Mammary epithelial cell (primary cell): Measurements from ENCODE around the gene NDUFA8.

ENCODE experiments used
- EZH2 ChIP-seq: IDR thresholded peaks from 2 replicates; pipeline ENCODE4 v1.6.1; 2012; ENCODE audit warnings: low read length, inconsistent platforms, borderline replicate concordance
- TF ChIP-seq, protein P1 (sequence below), 2 donors: IDR thresholded peaks in 1 of 2; conservative IDR thresholded peaks in 1 of 2; 2 replicates each; pipeline ENCODE4 v1.5.1; 2011 to 2012; ENCODE audit warnings: inconsistent platforms in 2 of 2, low read length in 2 of 2, mild to moderate bottlenecking in 2 of 2, control low read depth in 1 of 2, low read depth in 1 of 2; ENCODE audit not compliant: insufficient read depth in 1 of 2; ENCODE audit errors: extremely low read depth in 1 of 2

DNA sequence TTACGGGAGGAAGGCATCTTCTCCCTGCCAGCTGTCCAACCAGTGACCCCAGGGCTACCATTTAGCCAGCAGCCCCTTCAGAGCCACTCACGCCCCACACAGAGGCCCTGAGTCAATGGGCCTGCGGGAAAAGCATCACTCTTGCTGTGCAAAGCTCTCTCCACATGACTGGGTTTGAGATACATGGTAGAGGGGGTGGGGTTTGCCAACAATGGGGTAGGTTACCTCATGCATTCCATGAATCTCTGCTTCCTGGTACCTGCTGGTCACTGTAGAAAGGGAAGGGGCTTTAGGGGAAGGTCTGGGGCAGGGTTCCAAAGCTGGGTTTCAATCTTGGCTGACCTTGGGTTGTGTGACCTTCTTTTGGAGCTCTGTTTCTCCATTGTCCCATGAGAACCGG, 43.5 kb downstream of the NDUFA8 start:
- TF ChIP-seq, protein P1, sequence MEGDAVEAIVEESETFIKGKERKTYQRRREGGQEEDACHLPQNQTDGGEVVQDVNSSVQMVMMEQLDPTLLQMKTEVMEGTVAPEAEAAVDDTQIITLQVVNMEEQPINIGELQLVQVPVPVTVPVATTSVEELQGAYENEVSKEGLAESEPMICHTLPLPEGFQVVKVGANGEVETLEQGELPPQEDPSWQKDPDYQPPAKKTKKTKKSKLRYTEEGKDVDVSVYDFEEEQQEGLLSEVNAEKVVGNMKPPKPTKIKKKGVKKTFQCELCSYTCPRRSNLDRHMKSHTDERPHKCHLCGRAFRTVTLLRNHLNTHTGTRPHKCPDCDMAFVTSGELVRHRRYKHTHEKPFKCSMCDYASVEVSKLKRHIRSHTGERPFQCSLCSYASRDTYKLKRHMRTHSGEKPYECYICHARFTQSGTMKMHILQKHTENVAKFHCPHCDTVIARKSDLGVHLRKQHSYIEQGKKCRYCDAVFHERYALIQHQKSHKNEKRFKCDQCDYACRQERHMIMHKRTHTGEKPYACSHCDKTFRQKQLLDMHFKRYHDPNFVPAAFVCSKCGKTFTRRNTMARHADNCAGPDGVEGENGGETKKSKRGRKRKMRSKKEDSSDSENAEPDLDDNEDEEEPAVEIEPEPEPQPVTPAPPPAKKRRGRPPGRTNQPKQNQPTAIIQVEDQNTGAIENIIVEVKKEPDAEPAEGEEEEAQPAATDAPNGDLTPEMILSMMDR (conservative IDR thresholded peaks at IDR 0.05 in 1 of 2, IDR thresholded peaks at IDR 0.05 in 1 of 2; ENCODE audit: extremely low read depth in 1 of 2, insufficient read depth in 1 of 2, low read depth in 1 of 2, low read length in 2 of 2), result no peak
- TF ChIP-seq EZH2, result no peak
